GM18858 (cell line): ENCODE data around the gene CST7.
"Not testable (repeated sequence)": the region's sequence is repeated elsewhere in the genome, so short reads cannot be mapped to it uniquely, and the experiment has no call there.

Source experiments
- ATAC-seq: cut with Tn5 transposase; IDR thresholded peaks from one replicate; pipeline ENCODE4 v1.9.1; 2021; ENCODE audit not compliant: unreplicated experiment

CST7 gene

DNA sequence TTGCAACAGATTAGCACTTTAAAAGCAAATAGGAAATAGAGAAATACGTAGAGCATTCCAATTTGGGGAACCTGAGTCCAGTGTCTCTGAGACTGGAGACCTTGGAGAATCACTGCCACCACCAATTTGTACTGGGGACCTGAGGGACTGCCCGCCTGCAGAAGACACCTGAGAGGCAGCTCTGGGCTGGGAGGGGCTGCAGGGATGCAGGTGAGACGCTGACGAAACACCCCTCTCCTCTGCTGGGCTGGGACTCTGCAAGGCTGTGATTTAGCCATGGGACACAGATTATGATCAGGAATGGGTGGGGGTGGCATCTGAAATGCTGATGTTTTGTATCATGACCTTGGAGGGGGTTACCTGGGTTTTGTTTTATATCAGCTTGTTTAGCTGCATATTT lies 50.5 kb downstream of the CST7 start:
- no peak for ATAC-seq

DNA sequence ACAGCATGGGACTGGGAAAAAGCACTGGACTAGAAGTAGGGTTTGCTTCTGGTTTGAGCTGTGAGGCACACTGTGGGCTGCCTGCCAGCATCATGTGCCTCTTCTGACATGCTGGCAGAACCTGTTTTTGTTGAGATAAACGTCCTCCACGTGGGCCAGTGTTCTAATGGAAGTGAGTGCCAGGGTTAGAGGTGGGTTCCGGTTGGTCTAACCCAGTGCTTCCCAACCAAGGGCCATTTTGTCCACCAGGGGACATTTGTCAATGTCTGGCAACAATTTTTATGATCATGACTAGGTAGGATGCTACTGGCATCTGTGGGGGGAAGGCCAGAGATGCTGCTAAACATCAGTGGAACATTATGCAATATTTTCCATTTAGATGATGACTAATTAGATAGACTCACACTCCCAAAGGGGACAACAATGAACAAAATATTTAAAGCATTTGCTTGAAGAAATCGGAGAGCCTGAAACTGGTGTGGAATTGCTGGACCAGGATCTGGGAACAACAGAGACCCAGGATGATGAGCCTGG lies 51.3 kb downstream of the CST7 start:
- no peak for ATAC-seq

DNA sequence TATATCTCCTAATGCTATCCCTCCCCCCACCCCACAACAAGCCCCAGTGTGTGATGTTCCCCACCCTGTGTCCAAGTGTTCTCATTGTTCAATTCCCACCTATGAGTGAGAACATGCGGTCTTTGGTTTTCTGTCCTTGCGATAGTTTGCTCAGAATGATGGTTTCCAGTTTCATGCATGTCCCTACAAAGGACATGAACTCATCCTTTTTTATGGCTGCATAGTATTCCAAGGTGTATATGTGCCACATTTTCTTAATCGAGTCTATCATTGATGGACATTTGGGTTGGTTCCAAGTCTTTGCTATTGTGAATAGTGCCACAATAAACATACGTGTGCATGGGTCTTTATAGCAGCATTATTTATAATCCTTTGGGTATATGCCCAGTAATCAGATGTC lies 52.3 kb downstream of the CST7 start:
- ATAC-seq: not testable (repeated sequence)

DNA sequence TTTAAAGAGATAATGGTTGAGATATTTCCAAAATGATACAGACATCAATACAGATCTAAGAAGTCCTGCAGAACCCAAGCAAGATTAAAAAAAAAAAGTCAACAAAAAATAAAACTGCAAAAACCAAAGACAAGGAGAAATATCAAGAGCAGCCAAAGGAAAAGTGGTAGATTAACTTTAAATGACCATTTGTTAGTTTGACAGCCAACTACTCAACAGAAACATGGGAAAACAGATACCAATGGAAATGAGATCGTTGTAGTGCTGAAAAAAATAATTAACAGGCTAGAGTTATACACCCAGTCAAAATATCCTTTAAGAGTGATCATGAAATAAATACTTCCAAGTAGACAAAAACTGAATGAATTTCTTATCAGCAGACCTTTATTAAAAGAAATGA lies 53.9 kb downstream of the CST7 start:
- no peak for ATAC-seq

DNA sequence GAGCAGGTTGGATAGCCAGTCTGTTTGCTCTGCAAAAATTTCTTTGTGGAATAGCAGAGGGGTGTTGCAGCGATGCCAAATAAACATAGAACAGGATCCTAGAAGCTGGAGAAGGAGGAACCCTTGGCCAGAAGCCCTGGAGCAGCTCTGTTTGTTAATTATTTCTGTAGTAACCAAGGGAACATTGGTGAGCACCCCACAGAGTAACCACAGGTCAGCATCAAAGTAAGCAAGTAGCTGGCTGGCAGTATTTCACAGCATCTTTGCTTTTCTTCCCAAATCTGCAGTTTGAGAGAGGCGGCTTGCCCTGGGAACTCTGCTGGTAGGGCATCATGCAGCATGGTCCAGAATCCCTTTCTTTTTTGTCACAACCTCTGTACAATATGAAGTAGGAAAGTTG lies 56.2 kb downstream of the CST7 start:
- no peak for ATAC-seq

DNA sequence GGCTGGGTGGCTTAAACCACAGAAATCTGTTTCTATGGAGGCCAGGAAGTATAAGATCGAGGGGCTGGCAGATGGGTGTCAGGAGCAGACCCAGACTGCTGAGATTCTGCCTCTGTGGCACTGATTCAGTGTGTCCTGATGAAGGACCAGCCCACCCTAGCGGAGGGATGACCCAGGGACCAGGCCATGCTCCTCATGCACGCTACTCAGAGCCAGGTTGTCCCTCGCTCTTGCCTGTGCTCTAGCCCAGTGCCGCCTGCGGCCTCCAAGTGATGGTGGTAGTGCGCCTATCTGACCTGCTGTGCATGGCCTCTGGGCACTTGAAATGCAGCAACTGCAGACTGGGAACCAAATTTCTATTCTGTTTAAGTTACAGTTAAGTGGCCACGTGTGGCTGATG lies 56.6 kb downstream of the CST7 start:
- no peak for ATAC-seq

DNA sequence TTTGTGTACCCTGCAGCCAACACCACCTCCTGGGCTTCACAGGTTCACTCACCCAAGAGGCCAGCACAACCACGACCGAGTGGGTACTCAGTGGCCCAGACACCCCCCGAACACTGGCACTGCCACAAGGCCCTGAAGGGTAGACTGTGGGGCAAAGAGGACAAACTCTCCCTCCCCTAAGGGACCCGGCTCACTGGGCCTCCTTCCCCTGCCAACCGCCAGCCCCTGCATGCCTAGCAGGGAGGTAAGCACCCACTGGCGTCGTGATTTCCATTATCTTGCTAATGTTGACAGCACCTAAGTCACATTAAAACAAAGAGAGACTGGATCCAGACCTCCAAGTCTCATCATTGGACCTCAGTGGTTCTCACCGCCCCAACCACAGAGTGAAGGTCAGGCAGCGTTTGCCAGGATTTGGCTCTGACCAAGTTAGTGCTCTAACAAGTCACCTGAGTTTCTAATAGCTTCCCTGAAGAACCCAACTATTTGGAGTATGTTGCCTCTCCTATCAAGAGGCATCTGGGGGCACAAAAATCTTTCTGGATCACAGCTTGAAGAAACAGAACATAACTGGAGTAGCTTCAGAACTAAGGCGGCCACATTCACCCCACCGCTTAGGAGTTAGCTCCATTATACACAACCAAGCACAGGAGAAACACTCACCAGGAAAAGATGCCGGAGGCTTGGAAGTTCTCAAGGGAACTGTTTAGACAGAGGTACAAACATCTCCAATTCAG lies 57.5 kb downstream of the CST7 start:
- no peak for ATAC-seq

DNA sequence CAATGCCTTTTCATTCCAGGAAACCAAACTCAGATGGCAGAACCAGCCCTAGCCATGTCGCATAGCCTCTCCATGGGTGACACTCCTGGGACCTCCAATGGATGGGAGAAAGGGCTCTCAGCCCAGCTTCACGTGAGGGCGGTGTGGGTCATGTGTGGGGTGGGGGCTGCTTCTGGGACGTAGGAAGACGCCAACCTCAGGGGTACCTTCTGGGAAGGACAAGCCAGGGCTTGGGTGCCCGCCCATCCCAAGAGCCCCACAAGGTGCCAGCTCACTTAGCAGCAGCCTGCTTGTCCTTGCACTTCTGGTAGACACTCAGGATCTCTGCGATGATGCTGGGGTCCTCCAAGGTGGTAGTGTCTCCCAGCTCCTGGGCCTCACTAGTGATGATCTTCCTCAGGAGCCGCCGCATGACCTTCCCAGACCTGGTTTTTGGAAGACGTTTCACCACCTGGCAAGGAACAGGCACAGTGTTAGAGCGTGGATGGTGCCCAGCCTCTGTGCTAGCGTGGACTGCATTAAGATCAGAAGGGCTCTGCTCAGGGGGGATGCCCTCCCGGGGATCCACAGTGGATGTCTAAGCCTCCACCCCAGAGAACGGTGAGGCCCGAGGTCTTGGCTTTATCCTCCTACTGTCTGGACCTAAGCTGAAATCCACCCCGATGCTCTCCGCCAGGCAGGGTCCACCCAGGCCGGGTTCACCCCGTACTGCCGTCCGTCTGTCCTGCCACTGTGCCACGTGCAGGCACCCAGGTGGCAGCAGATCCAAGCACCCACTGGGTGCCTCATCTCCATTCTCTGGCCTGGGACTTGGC lies 58.6 kb downstream of the CST7 start:
- no peak for ATAC-seq

DNA sequence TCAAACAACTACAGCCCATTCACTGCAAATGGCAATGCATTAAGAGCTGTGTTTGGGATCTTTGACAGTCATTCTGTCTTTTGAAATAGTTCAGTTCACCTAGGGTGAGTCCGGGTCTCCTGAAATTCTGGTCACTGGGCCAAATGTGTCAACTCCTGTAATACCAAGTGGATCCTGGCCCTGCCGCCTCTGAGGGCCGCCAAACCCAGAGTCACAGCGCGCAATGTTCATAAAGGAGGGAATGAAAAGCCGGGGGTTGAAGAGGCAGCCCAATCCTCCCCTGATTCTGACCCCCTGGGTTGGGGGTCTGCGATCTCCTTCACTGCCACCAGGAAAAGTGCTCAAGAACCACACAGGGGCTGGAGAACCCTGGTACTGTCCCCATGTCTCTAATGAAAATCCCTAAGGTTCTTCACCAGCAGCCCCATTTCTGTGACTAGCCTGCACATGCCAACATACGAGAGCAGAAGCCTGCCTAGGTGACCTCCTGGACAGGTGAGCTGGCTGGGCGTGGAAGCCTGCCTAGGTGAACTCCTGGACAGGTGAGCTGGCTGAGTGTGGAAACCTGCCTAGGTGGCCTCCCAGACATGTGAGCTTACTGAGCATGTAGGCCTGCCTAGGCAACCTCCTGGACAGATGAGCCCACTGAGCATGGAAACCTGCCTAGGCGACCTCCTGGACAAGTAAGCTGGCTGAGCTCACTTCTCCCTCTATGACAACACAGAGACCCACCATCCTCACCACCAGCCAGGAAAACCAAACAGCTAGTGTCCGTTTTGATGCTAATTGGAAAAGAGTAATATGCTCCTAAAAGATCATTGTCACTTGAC lies 59.5 kb downstream of the CST7 start:
- no peak for ATAC-seq
